Endothelial cell of umbilical vein (primary cell): Measurements from ENCODE around the gene TTYH3. TPM values are rescaled to one million over a fixed set of nuclear protein-coding genes. Genes with fewer than 3 reads are reported as not detected.

Experiments
- BruUV-seq: library from RNA; stranded (reverse); fragments of 400-500 nt; replicated peaks from 2 replicates; lab custom pipeline; 2021; lab: Mats Ljungman, UMichigan
- CTCF ChIA-PET: fragments of 300-600, 350-600 bp; sonication (Branson Sonifier 250); formaldehyde crosslinking; loops from one replicate; lab custom pipeline; 2021; ENCODE audit warnings: antibody characterized with exemption, inconsistent platforms; lab: Charles Lee
- POLR2A ChIA-PET: fragments of 300-600, 350-600 bp; sonication (Branson Sonifier 250); formaldehyde crosslinking; loops from one replicate; lab custom pipeline; 2021; ENCODE audit warnings: antibody characterized with exemption, inconsistent platforms; lab: Charles Lee
- DNase-seq: peaks from one replicate; pipeline ENCODE4 v3.0.0-alpha.2; 2011; ENCODE audit warnings: low read depth, low spot score
- FAIRE-seq: peaks from 2 replicates; lab custom pipeline; 2011; peaks lifted over from hg19 to GRCh38; lab: Jason Lieb, UNC
- H2AFZ ChIP-seq: 2 replicates; pipeline ENCODE4 v1.6.0; 2012; ENCODE audit warnings: low read depth, low read length, control low read depth, inconsistent platforms
- H3K27ac ChIP-seq: 2 replicates; pipeline ENCODE4 v1.5.1; 2011; ENCODE audit warnings: low read depth, mild to moderate bottlenecking, control low read depth, low read length, moderate library complexity; ENCODE audit not compliant: insufficient read depth
- H3K27me3 ChIP-seq, 2 experiments: 2 replicates each; pipeline versions ENCODE4 v1.6.0 to v1.6.1; 2011; ENCODE audit warnings: low read length in 2 of 2, mixed read lengths in 1 of 2; ENCODE audit not compliant: control insufficient read depth in 2 of 2, insufficient read depth in 2 of 2
- H3K36me3 ChIP-seq, 2 experiments: 2 replicates in 1 of 2; 3 replicates in 1 of 2; pipeline ENCODE4 v1.5.1; 2011; ENCODE audit warnings: low read length in 2 of 2, mild to moderate bottlenecking in 1 of 2, moderate library complexity in 1 of 2; ENCODE audit not compliant: control insufficient read depth in 2 of 2, insufficient read depth in 2 of 2; ENCODE audit errors: extremely low read depth in 1 of 2
- H3K4me1 ChIP-seq: 3 replicates; pipeline ENCODE4 v1.5.1; 2011; ENCODE audit warnings: mild to moderate bottlenecking, low read length; ENCODE audit not compliant: control insufficient read depth, insufficient read depth; ENCODE audit errors: extremely low read depth
- H3K4me2 ChIP-seq: 2 replicates; pipeline ENCODE4 v1.6.1; 2011; ENCODE audit warnings: low read length, control low read depth, mixed read lengths; ENCODE audit not compliant: insufficient read depth
- H3K4me3 ChIP-seq, 3 experiments: fragments of 200-600 bp in 1 of 3; sonication (generic), shearing (Covaris generic) in 1 of 3; replicated peaks in 1 of 3; 2 replicates each; pipeline ENCODE4 v1.5.1; 2011 to 2016; ENCODE audit warnings: control low read depth in 3 of 3, low read length in 3 of 3, mild to moderate bottlenecking in 2 of 3, inconsistent platforms in 1 of 3, low read depth in 1 of 3, moderate library complexity in 1 of 3; ENCODE audit not compliant: insufficient read depth in 1 of 3
- H3K79me2 ChIP-seq: 2 replicates; pipeline ENCODE4 v1.6.0; 2012; ENCODE audit warnings: low read length, inconsistent platforms; ENCODE audit not compliant: control insufficient read depth, insufficient read depth
- H3K9ac ChIP-seq: replicated peaks from 2 replicates; pipeline ENCODE3; 2011; ENCODE audit warnings: low read length, control low read depth; ENCODE audit not compliant: insufficient read depth; ENCODE audit errors: extremely low read depth
- H3K9me1 ChIP-seq: replicated peaks from 3 replicates; pipeline ENCODE4 v1.6.0; 2011; ENCODE audit warnings: mild to moderate bottlenecking, low read length; ENCODE audit not compliant: control insufficient read depth, insufficient read depth; ENCODE audit errors: extremely low read depth
- H3K9me3 ChIP-seq: replicated peaks from 2 replicates; pipeline ENCODE4 v1.5.1; 2012; ENCODE audit warnings: low read length, inconsistent platforms; ENCODE audit not compliant: control insufficient read depth, insufficient read depth
- H4K20me1 ChIP-seq: replicated peaks from 2 replicates; pipeline ENCODE3; 2011; ENCODE audit warnings: mild to moderate bottlenecking, low read length; ENCODE audit not compliant: control insufficient read depth, insufficient read depth; ENCODE audit errors: extremely low read depth
- EZH2 ChIP-seq: IDR thresholded peaks from 2 replicates; pipeline ENCODE4 v1.6.1; 2012; ENCODE audit warnings: borderline replicate concordance, low read depth, mild to moderate bottlenecking, moderate library complexity, low read length, inconsistent platforms; ENCODE audit not compliant: severe bottlenecking
- FOS ChIP-seq: IDR thresholded peaks from 2 replicates; pipeline ENCODE4 v1.6.1; 2011; ENCODE audit warnings: mild to moderate bottlenecking, low read length, moderate library complexity, borderline replicate concordance; ENCODE audit not compliant: insufficient read depth
- GATA2 ChIP-seq: IDR thresholded peaks from 2 replicates; pipeline ENCODE4 v1.7.0; 2011; ENCODE audit warnings: low read depth, mild to moderate bottlenecking, moderate library complexity, mixed read lengths, low read length; ENCODE audit not compliant: insufficient read length, insufficient read depth
- JUN ChIP-seq: IDR thresholded peaks from 2 replicates; pipeline ENCODE4 v1.6.1; 2011; ENCODE audit warnings: borderline replicate concordance, low read depth; ENCODE audit not compliant: insufficient read length, insufficient read depth
- MAX ChIP-seq: IDR thresholded peaks from 2 replicates; pipeline ENCODE4 v1.6.1; 2011; ENCODE audit not compliant: insufficient read depth, insufficient read length
- MYC ChIP-seq: IDR thresholded peaks from one replicate; pipeline ENCODE4 v1.6.1; 2011; ENCODE audit warnings: mild to moderate bottlenecking, low read depth, low read length
- POLR2A ChIP-seq: IDR thresholded peaks from 2 replicates; pipeline ENCODE4 v1.6.1; 2012; ENCODE audit warnings: low read depth, mild to moderate bottlenecking, control low read depth, low read length
- POLR2AphosphoS5 ChIP-seq: IDR thresholded peaks from 2 replicates; pipeline ENCODE4 v1.6.1; 2012; ENCODE audit warnings: low read depth, mild to moderate bottlenecking, control low read depth, low read length, moderate library complexity; ENCODE audit not compliant: insufficient read depth
- dilution Hi-C: fragments of 300-500 bp; cut with MboI; formaldehyde crosslinking; loops from one replicate; pipeline ENCODE4 v1.15.0; 2019; ENCODE audit warnings: low sequenced_read_pairs; ENCODE audit not compliant: extremely low pct_ligation_motif_present
- intact Hi-C: fragments of 100-400 bp; cut with micrococcal nuclease; formaldehyde crosslinking; loops from one replicate; pipeline ENCODE4 v1.10.0; 2022
- polyA plus RNA-seq, 4 experiments: library from polyadenylated mRNA; depleted of rRNA in 3 of 4; stranded (reverse) in 3 of 4; unstranded in 1 of 4; fragments of >200 nt; gene quantifications; 2 replicates each; pipeline versions ENCODE4 v1.2.1 to v1.2.3, GENCODE V29; 2011 to 2012; ENCODE audit warnings: missing spikeins in 1 of 4
- total RNA-seq: library from RNA; stranded (reverse); gene quantifications from 2 replicates; pipeline ENCODE4 v1.2.3, GENCODE V29; 2021
- TF ChIP-seq, protein P1 (sequence below), 2 donors: IDR thresholded peaks; 1 replicate in 1 of 2; 2 replicates in 1 of 2; pipeline ENCODE4 v1.5.1; 2011; ENCODE audit warnings: low read length in 2 of 2, mild to moderate bottlenecking in 2 of 2, moderate library complexity in 2 of 2, control low read depth in 1 of 2, inconsistent platforms in 1 of 2, low read depth in 1 of 2; ENCODE audit not compliant: insufficient read depth in 1 of 2; ENCODE audit errors: extremely low read depth in 1 of 2

TTYH3 gene
- total and polyA plus RNA-seq, 2 donors (not counting 3 experiments of a cell fraction or from before 2014, with no cell fraction given): 143 to 280 TPM

GRCh38 chr7:2665359-2665791, 33.6 kb downstream of the TTYH3 start:
- Histone ChIP-seq H3K27me3 (peaks cover 0 to 3% of the 10 kb centered on the region in 2 experiments), H2AFZ (no peak overlapping the region), H3K4me1 (peaks cover 14% of the 10 kb centered on the region), H3K9ac (no peak overlapping the region), H3K27ac (no peak overlapping the region), H3K9me3 (no peaks in the 10 kb centered on the region), H3K4me3 (no peak overlapping the region), H3K9me1 (no peaks in the 10 kb centered on the region), H3K79me2 (no peaks in the 10 kb centered on the region), H4K20me1 (no peaks in the 10 kb centered on the region), H3K4me2 (no peak overlapping the region), H3K36me3 (peaks cover 2 to 14% of the 10 kb centered on the region in 2 experiments)
- CTCF ChIA-PET: interaction anchor here (0.8 to 3.0 kb wide), 5 partner anchors 20 to 56 kb away, joined by 3 to 10 read pairs (median 3); partner anchors contain the start of gene TTYH3
- TF ChIP-seq EZH2: no peak
- peak; percentile 30 for TF ChIP-seq POLR2AphosphoS5
- dilution Hi-C loops (no loop called here), intact Hi-C loops (loop anchor here (5.0 kb wide), 1 partner anchor 637 kb away; the partner anchor contains the start of gene SDK1)
- POLR2A ChIA-PET: no interaction called here
- no peak for FAIRE-seq
- no peak for DNase-seq
- no TSS peak for BruUV-seq

DNA sequence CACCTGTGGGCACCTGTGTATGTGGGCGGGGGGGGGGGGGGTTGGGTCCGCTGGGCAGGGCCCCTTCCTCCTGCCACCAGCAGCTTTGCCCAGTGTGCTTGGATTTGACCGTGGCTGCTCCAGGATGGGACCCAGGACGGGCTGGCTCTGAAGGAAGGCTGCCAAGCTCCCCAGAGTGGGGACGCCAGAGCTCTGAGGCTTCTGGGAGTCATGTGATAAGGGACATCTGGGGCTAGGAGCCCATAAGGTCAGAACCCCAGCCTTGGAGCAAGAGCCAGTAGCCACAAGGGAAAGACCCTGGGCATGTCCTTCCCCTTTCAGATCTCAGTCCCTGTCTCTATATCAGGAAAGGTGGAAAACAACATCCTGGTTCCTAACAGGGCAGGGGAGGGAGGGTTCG, 34.4 kb downstream of the TTYH3 start:
- no peak overlapping the region for H3K27ac ChIP-seq
- peaks cover 0 to 3% of the 10 kb centered on the region in 2 experiments for H3K27me3 ChIP-seq
- no peak overlapping the region for H3K9ac ChIP-seq
- ChIA-PET CTCF (interaction anchor here (0.7 to 3.0 kb wide), 4 partner anchors 23 to 57 kb away, joined by 3 to 10 read pairs (median 4); partner anchors contain the start of gene TTYH3), POLR2A (no interaction called here)
- FAIRE-seq: no peak
- no peaks in the 10 kb centered on the region for H3K9me1 ChIP-seq
- TF ChIP-seq EZH2 (no peak), POLR2AphosphoS5 (no peak), FOS (no peak), JUN (no peak), GATA2 (no peak), POLR2A (no peak), MAX (no peak), MYC (no peak)
- TF ChIP-seq, protein P1, sequence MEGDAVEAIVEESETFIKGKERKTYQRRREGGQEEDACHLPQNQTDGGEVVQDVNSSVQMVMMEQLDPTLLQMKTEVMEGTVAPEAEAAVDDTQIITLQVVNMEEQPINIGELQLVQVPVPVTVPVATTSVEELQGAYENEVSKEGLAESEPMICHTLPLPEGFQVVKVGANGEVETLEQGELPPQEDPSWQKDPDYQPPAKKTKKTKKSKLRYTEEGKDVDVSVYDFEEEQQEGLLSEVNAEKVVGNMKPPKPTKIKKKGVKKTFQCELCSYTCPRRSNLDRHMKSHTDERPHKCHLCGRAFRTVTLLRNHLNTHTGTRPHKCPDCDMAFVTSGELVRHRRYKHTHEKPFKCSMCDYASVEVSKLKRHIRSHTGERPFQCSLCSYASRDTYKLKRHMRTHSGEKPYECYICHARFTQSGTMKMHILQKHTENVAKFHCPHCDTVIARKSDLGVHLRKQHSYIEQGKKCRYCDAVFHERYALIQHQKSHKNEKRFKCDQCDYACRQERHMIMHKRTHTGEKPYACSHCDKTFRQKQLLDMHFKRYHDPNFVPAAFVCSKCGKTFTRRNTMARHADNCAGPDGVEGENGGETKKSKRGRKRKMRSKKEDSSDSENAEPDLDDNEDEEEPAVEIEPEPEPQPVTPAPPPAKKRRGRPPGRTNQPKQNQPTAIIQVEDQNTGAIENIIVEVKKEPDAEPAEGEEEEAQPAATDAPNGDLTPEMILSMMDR (IDR thresholded peaks at IDR 0.05; ENCODE audit: extremely low read depth in 1 of 2, insufficient read depth in 1 of 2, low read depth in 1 of 2, low read length in 2 of 2): no peak
- H3K4me1 ChIP-seq: peaks cover 14% of the 10 kb centered on the region
- H3K79me2 ChIP-seq: no peaks in the 10 kb centered on the region
- H4K20me1 ChIP-seq: no peaks in the 10 kb centered on the region
- H3K4me2 ChIP-seq: no peak overlapping the region
- no peak overlapping the region for H2AFZ ChIP-seq
- no peak for DNase-seq
- intact Hi-C loops (loop anchor here (5.0 kb wide), 1 partner anchor 636 kb away; the partner anchor contains the start of gene SDK1), dilution Hi-C loops (no loop called here)
- H3K36me3 ChIP-seq: peaks cover 2 to 14% of the 10 kb centered on the region in 2 experiments
- H3K9me3 ChIP-seq: no peaks in the 10 kb centered on the region
- BruUV-seq: no TSS peak
- no peak overlapping the region for H3K4me3 ChIP-seq
